ENCODE data around the gene BTBD17.

Gene BTBD17

GRCh38 chr17:74336307-74336706 is 25.4 kb downstream of the BTBD17 start:
- TF ChIP-seq CTCF (IDR thresholded peaks at IDR 0.05), result no peak
- intact Hi-C loops (cut with DNase I; ENCODE audit: low total_unique reads), result no loop called here
- no peak overlapping the region for H3K4me3 ChIP-seq
- no peak for DNase-seq
- H3K9me3 ChIP-seq, result peaks cover 0 to 9% (median 7%) of the 10 kb centered on the region in 3 donors
- peaks cover 0 to 55% of the 10 kb centered on the region in 2 donors for H3K27me3 ChIP-seq
- H3K27ac ChIP-seq, result no peak overlapping the region
- H3K4me1 ChIP-seq, result no peaks in the 10 kb centered on the region
- H3K36me3 ChIP-seq, result no peaks in the 10 kb centered on the region

GRCh38 chr17:74335529-74336062 is 26.1 kb downstream of the BTBD17 start:
- Histone ChIP-seq H3K4me1 (no peaks in the 10 kb centered on the region), H3K36me3 (no peaks in the 10 kb centered on the region)

GRCh38 chr17:74334393-74335039 is 27.2 kb downstream of the BTBD17 start:
- H3K27me3 ChIP-seq, result peaks cover 0 to 45% of the 10 kb centered on the region in 2 donors
- H3K9me3 ChIP-seq, result peaks cover 0 to 9% (median 7%) of the 10 kb centered on the region in 3 donors

More at GRCh38 chr17:74335529-74336062, 26.1 kb downstream of the BTBD17 start:
- H3K27me3 ChIP-seq, result peaks cover 0 to 52% of the 10 kb centered on the region in 2 donors
- TF ChIP-seq CTCF (IDR thresholded peaks at IDR 0.05), result no peak
- peaks cover 0 to 9% (median 7%) of the 10 kb centered on the region in 3 donors for H3K9me3 ChIP-seq
- DNase-seq, result no peak
- H3K4me3 ChIP-seq, result no peak overlapping the region
- intact Hi-C loops (cut with DNase I; ENCODE audit: low total_unique reads), result no loop called here
- H3K27ac ChIP-seq, result no peak overlapping the region

GRCh38 chr17:74332763-74333283 is 28.8 kb downstream of the BTBD17 start:
- Histone ChIP-seq H3K4me3 (no peak overlapping the region), H3K27ac (no peak overlapping the region), H3K27me3 (peaks cover 0 to 43% of the 10 kb centered on the region in 2 donors), H3K4me1 (no peaks in the 10 kb centered on the region), H3K9me3 (peaks cover 0 to 9% (median 7%) of the 10 kb centered on the region in 3 donors), H3K36me3 (no peaks in the 10 kb centered on the region)
- intact Hi-C loops (cut with DNase I; ENCODE audit: low total_unique reads), result no loop called here
- DNase-seq, result no peak
- no peak for TF ChIP-seq CTCF (IDR thresholded peaks at IDR 0.05)

More at GRCh38 chr17:74334393-74335039, 27.2 kb downstream of the BTBD17 start:
- intact Hi-C loops (cut with DNase I; ENCODE audit: low total_unique reads), result no loop called here
- Histone ChIP-seq H3K36me3 (no peaks in the 10 kb centered on the region), H3K27ac (no peak overlapping the region), H3K4me1 (no peaks in the 10 kb centered on the region), H3K4me3 (no peak overlapping the region)
- no peak for TF ChIP-seq CTCF (IDR thresholded peaks at IDR 0.05)
- DNase-seq, result no peak

GRCh38 chr17:74332017-74332650 is 29.5 kb downstream of the BTBD17 start:
- intact Hi-C loops (cut with DNase I; ENCODE audit: low total_unique reads), result no loop called here
- H3K4me3 ChIP-seq, result no peak overlapping the region
- TF ChIP-seq CTCF (IDR thresholded peaks at IDR 0.05), result no peak
- H3K4me1 ChIP-seq, result no peaks in the 10 kb centered on the region
- DNase-seq, result no peak
- no peaks in the 10 kb centered on the region for H3K36me3 ChIP-seq
- H3K9me3 ChIP-seq, result peaks cover 0 to 9% (median 7%) of the 10 kb centered on the region in 3 donors
- H3K27ac ChIP-seq, result no peak overlapping the region
- peaks cover 0 to 48% of the 10 kb centered on the region in 2 donors for H3K27me3 ChIP-seq

Measured in tibial artery (tissue), 4 donors.